ENCODE results near the gene PPP2R5C.
"Not testable (repeated sequence)": the region's sequence is repeated elsewhere in the genome, so short reads cannot be mapped to it uniquely, and the experiment has no call there.

Gene PPP2R5C

DNA sequence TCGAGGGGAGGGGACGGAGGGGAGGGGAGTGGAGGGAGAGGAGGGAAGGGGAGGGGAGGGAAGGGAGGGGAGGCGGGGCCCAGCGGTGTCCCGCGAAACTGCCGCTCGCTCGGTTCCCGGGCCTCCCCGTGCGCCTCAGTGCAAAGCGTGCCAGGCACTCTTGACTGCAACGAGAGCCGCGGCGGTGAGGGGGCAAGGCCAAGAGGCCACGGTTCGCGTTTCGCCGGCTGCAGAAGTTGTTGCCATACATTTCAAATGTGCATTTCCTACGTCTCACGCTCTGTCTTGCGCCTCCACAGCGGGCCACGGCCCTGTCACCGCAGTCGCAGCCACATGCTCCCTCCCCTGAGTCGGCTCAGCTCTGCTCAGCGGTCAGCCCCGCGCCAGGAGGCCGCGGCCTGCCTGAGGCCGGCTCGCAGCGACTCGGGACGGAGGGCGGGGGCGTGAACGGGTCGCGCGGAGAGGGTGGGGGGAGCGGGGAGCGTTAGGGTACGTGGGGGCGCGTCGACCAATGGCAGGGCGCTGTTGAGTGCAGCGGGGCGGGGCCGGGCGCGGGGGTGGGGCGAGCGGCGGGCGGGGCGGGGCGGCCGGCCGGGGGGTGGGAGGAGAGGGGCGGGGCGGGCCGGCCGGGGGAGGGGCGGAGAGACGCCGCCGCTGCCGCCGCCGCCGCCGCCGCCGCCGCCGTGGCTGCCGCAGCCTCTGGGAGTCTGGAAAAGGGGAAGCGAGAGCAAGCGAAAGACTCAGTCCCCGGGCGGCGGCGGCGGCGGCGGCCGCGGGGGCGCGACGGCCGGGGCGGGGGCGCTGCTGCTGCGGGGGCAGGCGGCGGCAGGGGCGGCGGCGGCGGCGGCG is at the start of gene PPP2R5C:
PPP2R5C (plus strand) TSS at position 678 of the 849 bp plus-strand sequence. CDS start 185 bp downstream, outside the sequence.
- DNase-seq, result peak; percentile 86

GRCh38 chr14:101711857-101712233 is 49.7 kb upstream of the PPP2R5C start:
- not testable (repeated sequence) for DNase-seq

- not testable (repeated sequence) for DNase-seq
Measured at GRCh38 chr14:101712341-101712740, 49.2 kb upstream of the PPP2R5C start.

- DNase-seq, result not testable (repeated sequence)
Measured at GRCh38 chr14:101713091-101713490, 48.4 kb upstream of the PPP2R5C start.

GRCh38 chr14:101713621-101714349 is 47.7 kb upstream of the PPP2R5C start:
- DNase-seq, result no peak

GRCh38 chr14:101714394-101714793 is 47.1 kb upstream of the PPP2R5C start:
- DNase-seq, result no peak

DNA sequence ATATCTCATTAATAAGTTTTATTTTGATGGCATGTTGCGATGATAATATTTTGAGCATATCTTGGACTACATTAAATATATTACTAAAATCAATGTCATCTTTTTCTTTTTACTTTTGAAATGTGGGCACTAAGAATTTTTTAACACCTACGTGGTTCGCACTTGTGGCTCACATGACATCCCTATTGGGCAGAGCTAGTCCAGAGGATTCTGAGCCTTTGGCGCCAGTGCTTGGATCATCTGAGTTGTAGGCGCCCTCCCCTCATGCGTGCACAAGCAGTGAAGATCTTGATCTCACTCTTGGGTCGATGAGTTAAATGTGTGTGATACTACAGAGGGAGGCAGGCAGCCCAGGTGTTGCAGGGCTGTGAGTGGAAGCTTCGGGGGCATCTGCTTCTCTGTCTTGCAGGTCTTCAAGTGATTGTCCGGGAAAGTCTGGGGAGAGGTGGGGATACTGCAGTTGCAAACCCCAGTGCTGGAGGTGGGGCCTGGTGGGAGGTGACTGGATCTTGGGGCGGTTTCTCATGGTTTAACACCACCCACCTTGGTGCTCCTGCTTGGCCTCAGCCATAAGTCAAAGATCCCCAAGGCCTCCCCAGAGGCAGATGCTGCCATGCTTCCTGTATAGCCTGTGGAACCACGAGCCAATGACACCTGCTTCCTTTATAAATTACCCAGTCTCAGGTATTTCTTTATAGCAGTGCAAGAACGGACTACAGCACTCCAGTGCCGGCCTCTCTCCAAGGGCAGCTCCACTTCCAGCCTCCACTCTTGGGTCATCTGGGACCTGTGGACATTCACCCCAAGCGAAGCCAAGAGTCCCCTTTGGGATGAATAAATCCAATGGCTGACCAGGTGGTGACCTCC is 46.1 kb upstream of the PPP2R5C start:
- DNase-seq, result no peak

GRCh38 chr14:101716077-101716950 is 45.2 kb upstream of the PPP2R5C start:
- DNase-seq, result no peak

- no peak for DNase-seq
Measured at GRCh38 chr14:101716956-101717662, 44.4 kb upstream of the PPP2R5C start.

- no peak for DNase-seq
Measured at GRCh38 chr14:101717663-101718490, 43.6 kb upstream of the PPP2R5C start.

DNA sequence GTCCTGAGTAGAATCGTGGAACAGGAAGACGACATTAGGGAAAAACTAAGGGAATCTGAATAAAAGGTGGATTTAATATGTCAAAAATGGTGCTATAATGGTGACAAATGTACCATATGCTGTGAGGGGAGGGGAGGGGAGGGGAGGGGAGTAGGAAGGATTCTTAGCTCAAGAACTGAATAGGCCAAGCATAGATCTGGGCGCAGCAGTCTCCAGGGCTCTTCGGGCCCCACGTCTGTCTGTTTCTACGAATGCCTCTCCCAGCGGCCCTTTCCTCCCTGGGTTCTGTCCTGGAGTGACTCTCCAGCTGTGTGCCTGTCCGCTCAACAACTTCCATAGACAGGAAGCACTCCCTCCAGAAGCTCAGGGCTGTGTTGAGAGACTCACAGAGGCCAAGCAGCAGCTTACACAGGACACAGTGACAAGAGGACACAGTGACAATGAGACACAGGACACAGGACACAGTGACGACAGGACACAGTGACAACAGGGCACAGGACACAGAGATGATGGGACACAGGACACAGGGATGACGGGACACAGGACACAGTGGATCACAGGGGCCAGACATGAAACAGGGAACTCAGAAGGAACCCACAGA is 42.4 kb upstream of the PPP2R5C start:
- no peak for DNase-seq

DNA sequence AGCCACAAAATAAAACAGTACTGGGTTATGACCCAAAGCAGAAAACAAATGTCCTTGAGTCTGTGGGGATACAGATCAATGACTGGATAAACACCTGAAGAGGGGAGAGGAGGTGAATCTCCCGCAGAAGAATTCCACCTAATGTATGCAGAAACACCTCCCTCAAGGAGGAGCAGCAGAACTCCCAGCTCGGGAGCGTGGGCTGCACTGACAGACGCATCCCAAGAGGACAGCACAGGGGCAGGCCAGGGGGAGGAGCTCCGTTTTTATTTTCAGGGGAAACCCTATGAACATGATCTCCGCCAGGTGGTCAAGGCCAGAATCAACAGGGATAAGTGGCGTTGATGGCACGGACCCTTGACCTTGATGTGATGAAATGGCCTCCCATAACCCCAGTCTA is 41.8 kb upstream of the PPP2R5C start:
- no peak for DNase-seq

- no peak for DNase-seq
Measured at GRCh38 chr14:101721111-101721510, 40.4 kb upstream of the PPP2R5C start.

DNA sequence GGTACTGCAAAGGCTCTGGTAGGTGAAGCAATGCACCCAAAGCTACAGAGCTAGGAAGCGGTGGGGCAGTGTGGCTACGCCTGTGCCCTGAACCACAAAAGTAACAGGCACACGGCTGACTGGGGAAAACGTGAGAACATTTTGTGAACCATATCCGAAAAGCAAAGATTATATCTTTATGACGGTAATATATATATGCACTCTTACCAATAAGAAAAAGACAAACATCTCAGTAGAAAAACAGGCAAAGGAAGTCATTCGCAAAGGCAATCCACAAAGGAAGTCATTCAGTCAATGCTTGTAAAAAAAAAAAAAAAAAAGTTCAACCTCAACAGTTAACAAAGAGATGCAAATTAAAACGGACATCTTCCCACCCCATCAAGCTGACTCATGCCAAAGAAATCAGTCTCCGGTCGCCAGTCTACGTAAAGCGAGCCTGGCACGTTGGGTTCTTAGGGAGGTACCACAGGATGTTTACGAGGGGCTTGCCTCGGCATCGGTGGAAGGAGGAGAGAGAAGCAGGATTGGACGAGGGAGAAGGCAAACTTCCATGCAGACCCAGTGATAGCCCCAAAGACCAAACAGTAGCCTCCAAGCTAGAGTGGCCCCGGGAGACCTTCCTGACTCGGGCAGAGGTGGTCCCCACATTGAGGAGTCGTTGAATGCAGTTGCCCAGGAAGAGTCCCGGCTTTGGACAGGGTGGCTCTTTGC is 39.4 kb upstream of the PPP2R5C start:
- no peak for DNase-seq

DNA sequence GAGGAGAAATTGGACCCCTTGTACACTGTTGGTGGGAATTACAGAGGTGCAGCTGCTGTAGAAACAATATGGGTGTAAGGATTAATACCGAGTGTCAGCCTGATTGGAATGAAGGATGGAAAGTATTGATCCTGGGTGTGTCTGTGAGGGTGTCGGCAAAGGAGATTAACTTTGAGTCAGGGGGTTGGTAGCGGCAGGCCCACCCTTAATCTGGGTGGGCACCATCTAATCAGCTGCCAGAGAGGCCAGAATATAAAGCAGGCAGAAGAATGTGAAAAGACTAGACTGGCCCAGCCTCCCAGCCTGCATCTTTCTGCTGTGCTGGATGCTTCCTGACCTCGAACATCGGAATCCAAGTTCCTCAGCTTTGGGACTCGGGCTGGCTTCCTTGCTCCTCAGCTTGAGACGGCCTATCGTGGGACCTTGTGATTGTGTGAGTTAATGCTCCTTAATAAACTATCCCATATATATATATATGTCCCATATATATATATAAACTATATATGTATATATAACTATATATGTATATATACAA is 38.4 kb upstream of the PPP2R5C start:
- DNase-seq, result no peak

GRCh38 chr14:101725652-101726051 is 35.9 kb upstream of the PPP2R5C start:
- not testable (repeated sequence) for DNase-seq

GRCh38 chr14:101726295-101726953 is 35.1 kb upstream of the PPP2R5C start:
- no peak for DNase-seq

DNA sequence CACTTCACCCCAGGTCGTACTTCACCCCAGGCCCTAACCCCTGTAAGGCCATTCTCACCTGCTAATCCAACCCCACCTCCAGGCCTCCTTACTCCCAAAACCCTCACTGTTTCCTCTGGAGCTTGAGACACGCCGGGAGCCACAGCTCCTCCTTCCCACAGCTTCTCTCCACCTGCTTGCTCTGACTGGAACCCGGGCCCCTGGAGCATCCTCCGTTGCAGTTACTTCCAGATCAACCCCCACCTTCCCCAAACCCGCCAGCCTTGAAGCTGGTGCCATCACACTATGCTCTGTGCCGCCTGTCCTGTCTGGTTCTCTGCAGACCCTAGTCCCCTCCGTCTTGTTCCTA is 34.6 kb upstream of the PPP2R5C start:
- DNase-seq, result no peak
